ENCODE results near the gene ADORA1. TPM values are rescaled to one million over a fixed set of nuclear protein-coding genes. Genes with fewer than 3 reads are reported as not detected.

ADORA1 gene
- total RNA-seq, 2 experiments from 2014 or later: not detected

GRCh38 chr1:203128431-203128715 is 847 bp downstream of the ADORA1 start:
- ChIA-PET CTCF (interaction anchor here (0.9 to 1.8 kb wide), 2 partner anchors 44 to 88 kb away, joined by 3 to 4 read pairs; no protein-coding TSS in a partner anchor), POLR2A (no interaction called here)
- Mint-ChIP-seq H3K27ac (no peak overlapping the region), H3K9me3 (no peaks in the 10 kb centered on the region), H3K4me3 (no peak overlapping the region), H3K36me3 (no peaks in the 10 kb centered on the region), H3K4me1 (ENCODE audit: low read depth) (peaks cover 11% of the 10 kb centered on the region), H3K27me3 (peaks cover 50% of the 10 kb centered on the region)
- DNase-seq: no peak
- intact Hi-C loops (cut with micrococcal nuclease): no loop called here

DNA sequence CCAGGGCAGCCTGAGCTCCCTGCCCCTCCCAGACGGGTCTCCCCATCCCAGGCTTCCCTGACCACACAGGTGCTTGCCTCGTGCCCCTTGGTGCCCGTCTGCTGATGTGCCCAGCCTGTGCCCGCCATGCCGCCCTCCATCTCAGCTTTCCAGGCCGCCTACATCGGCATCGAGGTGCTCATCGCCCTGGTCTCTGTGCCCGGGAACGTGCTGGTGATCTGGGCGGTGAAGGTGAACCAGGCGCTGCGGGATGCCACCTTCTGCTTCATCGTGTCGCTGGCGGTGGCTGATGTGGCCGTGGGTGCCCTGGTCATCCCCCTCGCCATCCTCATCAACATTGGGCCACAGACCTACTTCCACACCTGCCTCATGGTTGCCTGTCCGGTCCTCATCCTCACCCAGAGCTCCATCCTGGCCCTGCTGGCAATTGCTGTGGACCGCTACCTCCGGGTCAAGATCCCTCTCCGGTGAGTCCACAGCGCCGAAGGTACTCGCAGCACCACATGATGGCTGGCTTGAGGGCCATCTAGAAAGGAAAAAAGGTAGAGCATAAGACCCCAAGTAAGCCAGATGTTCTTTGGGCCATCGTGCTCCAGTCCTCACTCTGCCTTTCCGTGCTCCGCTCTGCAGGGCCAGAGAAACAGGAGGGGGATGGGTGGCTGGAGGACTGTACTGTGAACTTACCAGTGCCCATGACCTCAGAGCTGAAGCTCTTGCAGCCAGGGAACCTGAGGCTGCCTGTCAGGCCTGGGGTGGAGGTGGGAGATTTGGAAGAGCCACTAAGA is 1.4 kb downstream of the ADORA1 start:
- Mint-ChIP-seq H3K27me3 (peaks cover 45% of the 10 kb centered on the region), H3K27ac (no peak overlapping the region), H3K4me3 (no peak overlapping the region), H3K4me1 (ENCODE audit: low read depth) (peaks cover 11% of the 10 kb centered on the region), H3K36me3 (no peaks in the 10 kb centered on the region), H3K9me3 (no peaks in the 10 kb centered on the region)
- peak; percentile 5 for DNase-seq
- ChIA-PET CTCF (interaction anchor here (0.9 to 1.8 kb wide), 2 partner anchors 43 to 87 kb away, joined by 3 to 4 read pairs; no protein-coding TSS in a partner anchor), POLR2A (no interaction called here)
- intact Hi-C loops (cut with micrococcal nuclease): no loop called here

- POLR2A ChIA-PET: no interaction called here
- peaks cover 11% of the 10 kb centered on the region for H3K4me1 Mint-ChIP-seq (ENCODE audit: low read depth)
- CTCF ChIA-PET: interaction anchor here (1.6 kb wide), 1 partner anchor 43 kb away, joined by 6 read pairs; no protein-coding TSS in a partner anchor
- H3K4me3 Mint-ChIP-seq: no peak overlapping the region
- no peaks in the 10 kb centered on the region for H3K9me3 Mint-ChIP-seq
- no peak overlapping the region for H3K27ac Mint-ChIP-seq
- H3K27me3 Mint-ChIP-seq: peaks cover 38% of the 10 kb centered on the region
- no peaks in the 10 kb centered on the region for H3K36me3 Mint-ChIP-seq
- intact Hi-C loops (cut with micrococcal nuclease): no loop called here
- peak; percentile 3 for DNase-seq
Observed at GRCh38 chr1:203129501-203130231, 2.1 kb downstream of the ADORA1 start.

DNA sequence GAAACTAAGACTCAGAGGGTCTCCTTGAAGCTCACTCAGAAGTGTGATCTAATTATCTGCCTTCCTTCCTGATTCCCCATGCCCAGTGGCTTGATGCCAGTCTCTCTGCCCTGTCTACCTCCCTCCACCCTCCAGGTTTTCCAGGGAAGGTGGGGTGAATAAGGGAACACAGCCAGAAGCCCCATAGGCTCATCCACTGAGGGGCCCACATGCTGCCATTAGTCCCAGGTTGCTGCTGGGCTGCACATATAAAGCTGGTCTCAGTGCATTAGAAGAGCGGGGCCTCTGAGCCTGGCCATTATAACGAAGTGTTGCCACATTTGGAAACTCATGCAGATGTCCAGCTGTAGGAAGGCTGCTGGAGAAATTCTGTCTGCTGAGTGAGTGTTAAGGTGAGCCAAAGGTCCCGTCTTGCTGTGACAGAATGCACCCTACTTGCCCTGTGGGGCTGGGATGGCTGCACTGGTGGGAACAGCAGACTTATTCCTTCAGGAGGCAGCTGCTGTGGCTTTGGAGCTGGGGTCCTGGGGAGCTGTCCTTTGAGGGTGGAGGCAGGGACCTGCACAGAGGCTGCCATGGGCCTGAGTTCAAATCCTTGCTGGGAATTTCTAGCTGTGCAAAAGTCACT is 2.9 kb downstream of the ADORA1 start:
- H3K36me3 Mint-ChIP-seq: no peaks in the 10 kb centered on the region
- ChIA-PET POLR2A (no interaction called here), CTCF (interaction anchor here (1.6 kb wide), 1 partner anchor 42 kb away, joined by 6 read pairs; no protein-coding TSS in a partner anchor)
- peaks cover 32% of the 10 kb centered on the region for H3K27me3 Mint-ChIP-seq
- intact Hi-C loops (cut with micrococcal nuclease): no loop called here
- H3K9me3 Mint-ChIP-seq: no peaks in the 10 kb centered on the region
- H3K4me1 Mint-ChIP-seq (ENCODE audit: low read depth): peaks cover 11% of the 10 kb centered on the region
- no peak for DNase-seq
- no peak overlapping the region for H3K4me3 Mint-ChIP-seq
- no peak overlapping the region for H3K27ac Mint-ChIP-seq

DNA sequence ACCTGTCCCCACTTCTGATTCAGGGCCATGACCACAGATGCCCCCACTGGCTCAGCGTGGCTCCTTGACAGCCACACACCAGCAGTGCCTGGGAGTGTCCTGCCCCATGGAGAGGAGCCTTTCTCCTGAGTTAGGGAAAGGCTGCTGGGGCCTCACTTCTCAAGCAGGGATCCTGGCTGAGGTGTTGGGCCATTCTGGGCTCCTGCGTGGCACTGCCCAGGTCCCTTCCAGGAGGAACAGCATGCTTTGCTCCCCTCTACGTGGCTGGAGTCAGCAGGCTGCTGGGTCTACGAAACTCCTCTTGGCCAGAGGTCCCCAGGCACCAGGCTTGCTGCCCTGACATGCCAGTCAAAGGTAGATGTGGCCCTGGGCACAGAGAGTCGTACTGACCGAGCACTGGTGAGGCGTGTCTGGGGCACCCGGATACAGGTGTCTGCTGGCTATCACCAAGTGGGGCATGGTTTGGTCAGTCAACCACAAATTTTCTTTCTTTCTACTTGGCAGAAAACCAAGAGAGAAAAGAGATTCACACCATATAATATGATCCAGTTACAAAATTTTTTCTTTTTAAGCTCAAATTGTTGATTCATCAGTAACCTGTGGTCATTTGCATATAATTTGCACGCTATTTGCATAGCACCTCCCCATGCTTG is 4.1 kb downstream of the ADORA1 start:
- H3K36me3 Mint-ChIP-seq: no peaks in the 10 kb centered on the region
- H3K4me1 Mint-ChIP-seq (ENCODE audit: low read depth): peaks cover 15% of the 10 kb centered on the region
- H3K27ac Mint-ChIP-seq: no peak overlapping the region
- H3K9me3 Mint-ChIP-seq: no peaks in the 10 kb centered on the region
- no peak for DNase-seq
- ChIA-PET POLR2A (no interaction called here), CTCF (interaction anchor here (2.4 kb wide), 1 partner anchor 41 kb away, joined by 9 read pairs; no protein-coding TSS in a partner anchor)
- H3K4me3 Mint-ChIP-seq: no peak overlapping the region
- intact Hi-C loops (cut with micrococcal nuclease): no loop called here
- peaks cover 23% of the 10 kb centered on the region for H3K27me3 Mint-ChIP-seq

DNA sequence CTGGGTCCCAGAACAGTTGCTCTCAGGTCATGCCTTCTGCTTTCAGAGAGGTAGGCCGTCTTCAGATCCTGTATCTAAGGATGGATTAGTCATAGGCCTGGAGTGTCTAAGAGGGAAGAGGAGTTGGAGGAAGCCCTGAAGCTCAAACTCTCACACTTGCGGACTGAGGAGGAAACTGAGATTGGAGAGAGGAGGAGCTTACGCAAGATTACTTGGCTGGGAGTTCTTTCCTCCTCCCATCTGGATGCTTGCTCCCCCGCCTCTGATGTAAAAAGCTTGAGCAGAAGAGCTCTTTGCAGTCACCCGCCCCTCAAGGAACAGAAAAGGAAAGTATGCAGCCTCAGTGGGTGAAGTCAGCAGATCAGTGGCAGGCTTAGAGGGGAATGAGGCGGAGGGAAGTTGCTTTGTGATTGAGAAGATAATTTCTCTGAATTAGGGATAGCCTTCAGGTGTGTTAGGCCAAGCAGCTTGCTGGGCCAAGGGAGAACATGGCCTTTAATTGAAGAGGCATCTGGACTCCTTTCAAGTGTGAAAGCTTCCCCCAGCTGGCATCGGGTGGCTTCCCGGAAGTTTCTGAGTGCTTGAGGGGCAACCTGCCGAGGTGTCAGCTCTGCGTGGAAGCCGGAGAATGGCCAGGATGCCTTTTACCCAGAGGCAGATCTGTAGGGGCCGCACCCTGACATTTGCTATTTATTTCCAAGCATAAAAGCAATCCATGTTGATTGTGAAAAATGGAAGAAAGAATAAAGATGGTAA is 6.6 kb downstream of the ADORA1 start:
- Mint-ChIP-seq H3K9me3 (no peaks in the 10 kb centered on the region), H3K36me3 (no peaks in the 10 kb centered on the region), H3K27ac (no peak overlapping the region), H3K27me3 (peaks cover 7% of the 10 kb centered on the region), H3K4me3 (no peak overlapping the region), H3K4me1 (ENCODE audit: low read depth) (peaks cover 5% of the 10 kb centered on the region)
- ChIA-PET CTCF (interaction anchor here (1.2 to 2.4 kb wide), 2 partner anchors 14 to 38 kb away, joined by 3 to 9 read pairs; no protein-coding TSS in a partner anchor), POLR2A (no interaction called here)
- DNase-seq: no peak
- intact Hi-C loops (cut with micrococcal nuclease): no loop called here

DNA sequence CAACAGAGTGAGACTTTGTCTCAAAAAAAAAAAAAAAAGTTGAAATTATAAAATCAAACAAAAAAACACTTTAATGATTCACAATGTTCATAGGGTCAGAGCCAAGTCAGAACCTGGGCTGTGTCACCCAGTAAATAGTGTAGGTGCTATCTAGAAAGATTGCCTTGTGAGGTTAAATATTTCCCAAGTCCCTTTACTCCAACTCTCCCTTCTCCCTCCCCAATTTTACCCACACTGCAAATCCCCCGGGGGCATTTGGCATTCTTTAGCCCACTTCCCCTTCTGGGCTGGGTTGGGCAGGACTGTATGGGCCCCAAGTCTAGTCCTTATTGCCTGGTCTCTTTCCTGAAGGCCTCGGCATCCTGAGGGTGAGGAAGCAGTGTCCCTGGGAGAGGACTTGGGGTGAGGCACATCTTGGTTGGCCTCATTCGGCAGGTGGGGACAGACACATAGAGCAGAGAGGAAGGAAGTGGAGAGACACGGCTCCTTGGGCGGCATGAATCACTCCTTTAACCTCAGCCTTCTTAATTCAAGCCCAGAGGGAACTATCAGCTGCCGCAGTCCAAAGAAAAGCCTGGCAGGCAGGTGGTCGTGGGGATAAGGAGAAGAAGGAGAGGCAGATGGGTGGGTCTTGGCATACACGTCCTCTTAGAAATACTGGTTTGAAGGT is 8.2 kb downstream of the ADORA1 start:
- Mint-ChIP-seq H3K27me3 (peaks cover 4% of the 10 kb centered on the region), H3K27ac (no peak overlapping the region), H3K4me1 (ENCODE audit: low read depth) (peaks cover 5% of the 10 kb centered on the region), H3K4me3 (no peak overlapping the region), H3K9me3 (no peaks in the 10 kb centered on the region), H3K36me3 (no peaks in the 10 kb centered on the region)
- CTCF ChIA-PET: no interaction called here
- peak; percentile 21 for DNase-seq
- intact Hi-C loops (cut with micrococcal nuclease): no loop called here
- POLR2A ChIA-PET: no interaction called here

DNA sequence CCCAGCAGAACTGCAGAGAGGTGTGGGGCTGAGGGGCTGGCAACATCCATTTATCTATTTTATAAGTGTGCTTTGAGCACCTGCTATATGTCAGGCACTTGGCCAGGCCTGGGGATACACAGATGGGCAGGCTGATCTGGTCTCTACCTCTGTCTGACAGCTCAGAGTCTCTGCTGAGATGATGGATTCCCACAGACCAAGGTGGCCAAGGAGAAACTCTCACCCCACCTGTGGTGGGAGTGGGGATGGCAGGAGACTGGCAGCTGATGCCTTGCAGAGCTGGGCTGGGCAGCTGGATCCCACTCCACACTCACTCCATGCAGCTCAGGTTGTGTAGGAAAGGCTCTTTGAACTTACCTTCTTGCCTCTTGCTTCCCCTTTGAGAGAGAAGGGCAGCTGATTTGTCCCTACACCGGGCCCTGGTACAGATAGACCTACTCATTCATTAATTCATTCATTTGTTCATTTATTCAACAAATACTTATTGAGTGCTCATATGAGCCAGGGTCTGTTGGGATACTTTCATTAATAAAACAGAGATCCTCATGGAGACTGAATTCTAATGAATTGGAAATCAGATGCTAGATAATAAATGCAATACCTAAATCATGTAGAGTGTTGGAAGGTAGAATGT is 9.0 kb downstream of the ADORA1 start:
- no peak for DNase-seq
- Mint-ChIP-seq H3K4me3 (no peak overlapping the region), H3K27ac (no peak overlapping the region), H3K4me1 (ENCODE audit: low read depth) (peaks cover 5% of the 10 kb centered on the region), H3K36me3 (no peaks in the 10 kb centered on the region), H3K27me3 (peaks cover 4% of the 10 kb centered on the region), H3K9me3 (no peaks in the 10 kb centered on the region)
- POLR2A ChIA-PET: no interaction called here
- CTCF ChIA-PET: no interaction called here
- intact Hi-C loops (cut with micrococcal nuclease): no loop called here

- intact Hi-C loops (cut with micrococcal nuclease): no loop called here
- POLR2A ChIA-PET: no interaction called here
- peaks cover 4% of the 10 kb centered on the region for H3K27me3 Mint-ChIP-seq
- CTCF ChIA-PET: no interaction called here
- DNase-seq: no peak
- no peaks in the 10 kb centered on the region for H3K9me3 Mint-ChIP-seq
- no peak overlapping the region for H3K27ac Mint-ChIP-seq
- no peaks in the 10 kb centered on the region for H3K36me3 Mint-ChIP-seq
- H3K4me3 Mint-ChIP-seq: no peak overlapping the region
- peaks cover 5% of the 10 kb centered on the region for H3K4me1 Mint-ChIP-seq (ENCODE audit: low read depth)
Observed at GRCh38 chr1:203137324-203137723, 9.8 kb downstream of the ADORA1 start.

- ChIA-PET CTCF (no interaction called here), POLR2A (no interaction called here)
- Mint-ChIP-seq H3K27me3 (peaks cover 4% of the 10 kb centered on the region), H3K36me3 (no peaks in the 10 kb centered on the region), H3K4me1 (ENCODE audit: low read depth) (peaks cover 5% of the 10 kb centered on the region), H3K27ac (no peak overlapping the region), H3K4me3 (no peak overlapping the region), H3K9me3 (no peaks in the 10 kb centered on the region)
- no peak for DNase-seq
- intact Hi-C loops (cut with micrococcal nuclease): no loop called here
Observed at GRCh38 chr1:203138066-203138465, 10.5 kb downstream of the ADORA1 start.

DNA sequence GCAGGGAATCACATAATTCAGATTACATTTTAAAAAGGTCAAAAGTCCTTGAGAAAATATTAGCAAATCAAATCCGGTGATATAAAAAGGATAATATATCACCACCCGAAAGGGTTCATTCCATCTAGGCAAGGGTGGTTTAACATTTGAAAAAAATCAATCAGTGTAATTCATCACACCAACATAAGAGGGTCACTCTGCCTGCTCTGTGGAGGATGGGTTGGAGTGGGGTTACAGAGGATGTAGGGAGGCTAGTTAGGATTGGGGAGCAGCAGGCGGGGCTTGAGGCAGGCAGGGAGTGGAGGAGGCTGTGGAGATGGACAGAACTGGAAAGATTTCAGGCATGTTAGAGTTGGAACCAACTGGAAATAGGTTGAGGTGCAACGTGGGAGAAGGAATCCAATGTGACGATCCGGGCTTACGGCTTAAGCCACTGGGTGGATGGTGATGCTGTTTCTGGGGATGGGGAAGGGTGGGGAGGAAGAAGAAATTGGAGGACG is 12.5 kb downstream of the ADORA1 start:
- H3K36me3 Mint-ChIP-seq: no peaks in the 10 kb centered on the region
- CTCF ChIA-PET: no interaction called here
- intact Hi-C loops (cut with micrococcal nuclease): no loop called here

More for the DNA sequence above, 12.5 kb downstream of the ADORA1 start:
- Mint-ChIP-seq H3K27ac (no peak overlapping the region), H3K4me1 (ENCODE audit: low read depth) (peaks cover 5% of the 10 kb centered on the region), H3K9me3 (peaks cover 3% of the 10 kb centered on the region), H3K27me3 (peaks cover 4% of the 10 kb centered on the region), H3K4me3 (no peak overlapping the region)
- POLR2A ChIA-PET: no interaction called here
- DNase-seq: no peak
